Upper lobe of left lung (tissue), 6 donors: ENCODE measurements around the gene NSMCE1. TPM values are rescaled to one million over a fixed set of nuclear protein-coding genes. Genes with fewer than 3 reads are reported as not detected.
A peak's percentile ranks its signal among the peaks of the same experiment; 100 is the strongest.
"Not testable (repeated sequence)": the region's sequence is repeated elsewhere in the genome, so short reads cannot be mapped to it uniquely, and the experiment has no call there.

Experiments used
- ATAC-seq, 2 donors: fragments of 200-7000 bp; cut with Tn5 transposase; one replicate each; pipeline ENCODE4 v1.9.1; 2022; ENCODE audit warnings: mild to moderate bottlenecking in 2 of 2, moderate library complexity in 2 of 2; ENCODE audit not compliant: low FRiP score in 2 of 2
- DNase-seq, 2 donors: peaks; one replicate each; pipeline ENCODE4 v3.0.0-alpha.2; 2019 to 2020
- H3K27ac ChIP-seq, 4 donors: fragments of 200-600 bp; sonication (generic); one replicate each; pipeline ENCODE4 v1.5.1; 2016 to 2019
- H3K27me3 ChIP-seq, 4 donors: fragments of 200-600 bp; sonication (generic); one replicate each; pipeline ENCODE4 v1.5.1; 2017 to 2019
- H3K36me3 ChIP-seq, 4 donors: fragments of 200-600 bp; sonication (generic); one replicate each; pipeline ENCODE4 v1.5.1; 2016 to 2019
- H3K4me1 ChIP-seq, 4 donors: fragments of 200-600 bp; sonication (generic); one replicate each; pipeline ENCODE4 v1.5.1; 2018 to 2019
- H3K4me3 ChIP-seq, 4 donors: fragments of 200-600 bp; sonication (generic); one replicate each; pipeline ENCODE4 v1.5.1; 2017 to 2019; ENCODE audit warnings: mild to moderate bottlenecking in 2 of 4, moderate library complexity in 1 of 4
- H3K9me3 ChIP-seq, 4 donors: fragments of 200-600 bp; sonication (generic); one replicate each; pipeline ENCODE4 v1.5.1; 2018 to 2019
- CTCF ChIP-seq, 6 experiments: fragments of 450-650 bp in 4 of 6; fragments of 200-600 bp in 2 of 6; sonication (generic) in 2 of 6; IDR thresholded peaks; one replicate each; pipeline ENCODE4 v1.5.1; 2016 to 2019; ENCODE audit warnings: antibody characterized with exemption in 6 of 6
- EP300 ChIP-seq, 4 donors: sonication (generic); formaldehyde crosslinking; IDR thresholded peaks; one replicate each; pipeline ENCODE4 v1.5.1; 2017; ENCODE audit warnings: antibody characterized with exemption in 4 of 4, control low read depth in 2 of 4
- POLR2A ChIP-seq, 4 donors: fragments of 450-650 bp; IDR thresholded peaks; one replicate each; pipeline ENCODE4 v1.5.1; 2016 to 2017; ENCODE audit warnings: antibody characterized with exemption in 4 of 4, mild to moderate bottlenecking in 2 of 4
- POLR2AphosphoS5 ChIP-seq, 2 donors: sonication (generic); formaldehyde crosslinking; IDR thresholded peaks; one replicate each; pipeline ENCODE4 v1.5.1; 2017; ENCODE audit warnings: antibody characterized with exemption in 2 of 2
- WGBS, 2 donors: methylation state at CpG; one replicate each; pipeline ENCODE4 v1.1.5; 2017 to 2018; 5-methylcytosine and 5-hydroxymethylcytosine counted together
- total RNA-seq, 6 donors: library from RNA; depleted of rRNA in 4 of 6; stranded (reverse); fragments of >200 nt in 4 of 6; gene quantifications; one replicate each; pipeline versions ENCODE4 v1.1.0 to v1.2.1, GENCODE V29; 2016 to 2021
- donor health status: DM: no; HTN: no; CAD: no; lungs with moderate emphysema.
- donor health status: DM: no; HTN: yes; CAD: no; lungs with severe emphysema.

Gene NSMCE1
- total RNA-seq, 6 donors from 2014 or later, result 14.7 to 50.6 (median 31.0) TPM

- Histone ChIP-seq H3K4me3 (no peak overlapping the region), H3K27me3 (no peaks in the 10 kb centered on the region), H3K27ac (no peak overlapping the region), H3K36me3 (peaks cover 5 to 11% (median 7%) of the 10 kb centered on the region in 4 donors), H3K9me3 (no peaks in the 10 kb centered on the region), H3K4me1 (peaks cover 11 to 22% (median 13%) of the 10 kb centered on the region in 4 donors)
- ATAC-seq, result no peak
- no peak for DNase-seq
- no peak for TF ChIP-seq EP300 (IDR thresholded peaks at IDR 0.05)
- 94 to 99% methylated on average over 5 to 10 of the region's 10 CpGs for WGBS, 2 donors
These were observed 63.0 kb downstream of the NSMCE1 start for GRCh38 chr16:27205423-27206065.

- TF ChIP-seq CTCF (IDR thresholded peaks at IDR 0.05) (no peak), POLR2AphosphoS5 (IDR thresholded peaks at IDR 0.05) (no peak), POLR2A (IDR thresholded peaks at IDR 0.05) (no peak), EP300 (IDR thresholded peaks at IDR 0.05) (no peak)
- no peak for DNase-seq
- no peaks in the 10 kb centered on the region for H3K27me3 ChIP-seq
- H3K27ac ChIP-seq, result peak overlapping the region; percentile 91 to 96 (median 94)
- ATAC-seq, result no peak
- WGBS, 2 donors, result 53 to 69% methylated on average over 9 to 14 of the region's 14 CpGs
- peaks cover 11 to 22% (median 14%) of the 10 kb centered on the region in 4 donors for H3K4me1 ChIP-seq
- H3K9me3 ChIP-seq, result no peaks in the 10 kb centered on the region
- peak overlapping the region; percentile 40 to 69 (median 63) for H3K4me3 ChIP-seq
- peaks cover 0 to 2% (median 0%) of the 10 kb centered on the region in 4 donors for H3K36me3 ChIP-seq
These were observed 64.2 kb downstream of the NSMCE1 start for GRCh38 chr16:27204312-27204915.

GRCh38 chr16:27203507-27204311, 64.9 kb downstream of the NSMCE1 start, which contains the start of gene KDM8:
TSS of gene KDM8 (plus strand) at chr16:27203526. CDS start at chr16:27210124, 6,598 bp downstream.
- TF ChIP-seq POLR2AphosphoS5 (IDR thresholded peaks at IDR 0.05) (peak; percentile 70 to 88), EP300 (IDR thresholded peaks at IDR 0.05) (peak in 1 of 4 donors; percentile 38), CTCF (IDR thresholded peaks at IDR 0.05) (peak in 2 of 6 experiments; percentile 8 to 9), POLR2A (IDR thresholded peaks at IDR 0.05) (peak in 3 of 4 donors; percentile 37 to 80 (median 39))

GRCh38 chr16:27202923-27203506, 65.6 kb downstream of the NSMCE1 start:
- peak overlapping the region; percentile 91 to 96 (median 94) for H3K27ac ChIP-seq
- no peak for TF ChIP-seq POLR2A (IDR thresholded peaks at IDR 0.05)
- TF ChIP-seq EP300 (IDR thresholded peaks at IDR 0.05), result no peak
- ATAC-seq (peak; percentile 95 to 96), DNase-seq (peak; percentile 91 to 98)
- H3K27me3 ChIP-seq, result no peaks in the 10 kb centered on the region
- H3K36me3 ChIP-seq, result peaks cover 0 to 2% (median 0%) of the 10 kb centered on the region in 4 donors
- H3K4me3 ChIP-seq, result peak overlapping the region; percentile 26 to 69 (median 63)
- H3K4me1 ChIP-seq, result peaks cover 11 to 22% (median 15%) of the 10 kb centered on the region in 4 donors
- H3K9me3 ChIP-seq, result no peaks in the 10 kb centered on the region
- WGBS, 2 donors, result 27 to 41% methylated on average over 12 to 17 of the region's 19 CpGs

More at GRCh38 chr16:27203507-27204311, 64.9 kb downstream of the NSMCE1 start, which contains the start of gene KDM8:
- peaks cover 11 to 22% (median 15%) of the 10 kb centered on the region in 4 donors for H3K4me1 ChIP-seq
- DNase-seq (peak; percentile 97 to 99), ATAC-seq (peak; percentile 98)
- H3K27ac ChIP-seq, result peak within 1 kb of the TSS; percentile 91 to 96 (median 94)
- peaks cover 0 to 2% (median 0%) of the 10 kb centered on the region in 4 donors for H3K36me3 ChIP-seq
- H3K27me3 ChIP-seq, result no peaks in the 10 kb centered on the region
- peak within 1 kb of the TSS; percentile 40 to 69 (median 63) for H3K4me3 ChIP-seq
- 1% methylated on average over 61 of the region's 70 CpGs; no CpG with 5 or more reads in 1 of the 2 donors for WGBS, 2 donors
- no peaks in the 10 kb centered on the region for H3K9me3 ChIP-seq

GRCh38 chr16:27200914-27201313, 67.7 kb downstream of the NSMCE1 start:
- not testable (repeated sequence) for H3K36me3 ChIP-seq, H3K9me3 ChIP-seq, DNase-seq, ATAC-seq, H3K27me3 ChIP-seq, H3K27ac ChIP-seq, H3K4me3 ChIP-seq
- H3K4me1 ChIP-seq, result peaks cover 11 to 22% (median 15%) of the 10 kb centered on the region in 4 donors
- WGBS, 2 donors, result 89 to 91% methylated on average over 3 of the region's 3 CpGs
